Gastrocnemius medialis (tissue), 4 donors: ENCODE measurements around the gene CNTLN.

Source experiments
- POLR2A ChIP-seq, 2 donors: fragments of 450-650 bp; IDR thresholded peaks; one replicate each; pipeline ENCODE4 v1.6.1; 2017; ENCODE audit warnings: antibody characterized with exemption in 2 of 2, mild to moderate bottlenecking in 2 of 2, moderate library complexity in 2 of 2
- TF ChIP-seq, protein P1 (sequence below), 5 experiments: fragments of 450-650 bp in 3 of 5; fragments of 200-600 bp in 2 of 5; sonication (generic) in 2 of 5; IDR thresholded peaks in 4 of 5; conservative IDR thresholded peaks in 1 of 5; 1 replicate in 4 of 5; 2 replicates in 1 of 5; pipeline ENCODE4 v1.5.1; 2016 to 2019; ENCODE audit warnings: antibody characterized with exemption in 5 of 5, mild to moderate bottlenecking in 3 of 5, moderate library complexity in 3 of 5

GRCh38 chr9:17491780-17492179 lies 356.9 kb downstream of the CNTLN start:
- TF ChIP-seq POLR2A (IDR thresholded peaks at IDR 0.05), result no peak
- TF ChIP-seq, protein P1, sequence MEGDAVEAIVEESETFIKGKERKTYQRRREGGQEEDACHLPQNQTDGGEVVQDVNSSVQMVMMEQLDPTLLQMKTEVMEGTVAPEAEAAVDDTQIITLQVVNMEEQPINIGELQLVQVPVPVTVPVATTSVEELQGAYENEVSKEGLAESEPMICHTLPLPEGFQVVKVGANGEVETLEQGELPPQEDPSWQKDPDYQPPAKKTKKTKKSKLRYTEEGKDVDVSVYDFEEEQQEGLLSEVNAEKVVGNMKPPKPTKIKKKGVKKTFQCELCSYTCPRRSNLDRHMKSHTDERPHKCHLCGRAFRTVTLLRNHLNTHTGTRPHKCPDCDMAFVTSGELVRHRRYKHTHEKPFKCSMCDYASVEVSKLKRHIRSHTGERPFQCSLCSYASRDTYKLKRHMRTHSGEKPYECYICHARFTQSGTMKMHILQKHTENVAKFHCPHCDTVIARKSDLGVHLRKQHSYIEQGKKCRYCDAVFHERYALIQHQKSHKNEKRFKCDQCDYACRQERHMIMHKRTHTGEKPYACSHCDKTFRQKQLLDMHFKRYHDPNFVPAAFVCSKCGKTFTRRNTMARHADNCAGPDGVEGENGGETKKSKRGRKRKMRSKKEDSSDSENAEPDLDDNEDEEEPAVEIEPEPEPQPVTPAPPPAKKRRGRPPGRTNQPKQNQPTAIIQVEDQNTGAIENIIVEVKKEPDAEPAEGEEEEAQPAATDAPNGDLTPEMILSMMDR (IDR thresholded peaks at IDR 0.05 in 4 of 5, conservative IDR thresholded peaks at IDR 0.05 in 1 of 5), result no peak
